Thoracic aorta (tissue), 2 donors: Measurements from ENCODE around the gene PNPLA6. TPM values are rescaled to one million over a fixed set of nuclear protein-coding genes. Genes with fewer than 3 reads are reported as not detected.

ENCODE experiments used
- ATAC-seq: fragments of 150-250 bp; one replicate; pipeline ENCODE4 v1.8.0; 2017; ENCODE audit warnings: low read depth; ENCODE audit not compliant: insufficient number of reproducible peaks, low FRiP score
- DNase-seq: peaks from one replicate; pipeline ENCODE4 v3.0.0-alpha.2; 2020; ENCODE audit warnings: low spot score
- H3K27ac ChIP-seq, 2 donors: fragments of 200-600 bp; sonication (generic); 1 replicate in 1 of 2; 2 replicates in 1 of 2; pipeline ENCODE4 v1.5.1; 2016; ENCODE audit warnings: mild to moderate bottlenecking in 2 of 2, moderate library complexity in 2 of 2
- H3K27me3 ChIP-seq: fragments of 200-600 bp; sonication (generic); replicated peaks from 2 replicates; pipeline ENCODE4 v1.6.0; 2016; ENCODE audit warnings: mild to moderate bottlenecking; ENCODE audit not compliant: insufficient read depth
- H3K36me3 ChIP-seq: fragments of 200-600 bp; sonication (generic); one replicate; pipeline ENCODE4 v1.5.1; 2016
- H3K4me1 ChIP-seq, 2 donors: fragments of 200-600 bp; sonication (generic); 1 replicate in 1 of 2; 2 replicates in 1 of 2; pipeline versions ENCODE4 v1.5.1 to v1.6.0; 2016; ENCODE audit warnings: low read depth in 2 of 2, mild to moderate bottlenecking in 1 of 2; ENCODE audit not compliant: control insufficient read depth in 1 of 2
- H3K4me3 ChIP-seq: fragments of 200-600 bp; sonication (generic); 2 replicates; pipeline ENCODE4 v1.5.1; 2016; ENCODE audit warnings: mild to moderate bottlenecking
- H3K9me3 ChIP-seq: fragments of 200-600 bp; sonication (generic); 2 replicates; pipeline ENCODE4 v1.5.1; 2016
- CTCF ChIP-seq: fragments of 200-600 bp; sonication (generic); IDR thresholded peaks from one replicate; pipeline ENCODE4 v1.5.1; 2019; ENCODE audit warnings: antibody characterized with exemption
- total RNA-seq, 2 donors: library from RNA; depleted of rRNA; stranded (reverse); fragments of >200 nt; gene quantifications; one replicate each; pipeline versions ENCODE4 v1.1.0 to v1.2.3, GENCODE V29; 2016

PNPLA6 gene
- total RNA-seq, 2 donors from 2014 or later: 128 to 143 TPM

DNA sequence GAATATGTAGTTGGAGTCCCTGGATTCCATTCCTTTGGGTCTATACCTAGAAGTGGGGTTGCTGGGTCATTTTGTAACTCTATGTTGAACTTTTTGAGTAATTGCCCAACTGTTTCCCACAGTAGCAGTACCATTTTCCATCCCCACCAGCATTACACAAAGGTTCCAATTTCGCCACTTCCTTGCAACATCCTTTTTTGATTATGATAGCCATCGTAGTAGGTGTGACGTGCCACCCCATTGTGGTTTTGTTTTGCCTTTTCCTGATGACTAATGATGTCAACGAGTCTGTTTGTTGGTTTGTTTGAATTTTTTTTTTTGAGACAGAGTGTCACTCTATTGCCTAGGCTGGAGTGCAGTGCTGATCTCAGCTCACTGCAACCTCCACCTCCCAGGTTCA lies 43.4 kb upstream of the PNPLA6 start:
- H3K27ac ChIP-seq: no peak overlapping the region
- peaks cover 0 to 25% of the 10 kb centered on the region in 2 donors for H3K4me1 ChIP-seq
- no peak for DNase-seq
- TF ChIP-seq CTCF: no peak
- no peaks in the 10 kb centered on the region for H3K36me3 ChIP-seq
- no peaks in the 10 kb centered on the region for H3K27me3 ChIP-seq
- no peak overlapping the region for H3K4me3 ChIP-seq
- no peak for ATAC-seq
- H3K9me3 ChIP-seq: no peaks in the 10 kb centered on the region

- TF ChIP-seq CTCF: no peak
- H3K36me3 ChIP-seq: no peaks in the 10 kb centered on the region
- no peak for ATAC-seq
- no peak overlapping the region for H3K27ac ChIP-seq
- no peak for DNase-seq
- no peaks in the 10 kb centered on the region for H3K27me3 ChIP-seq
- H3K4me3 ChIP-seq: no peak overlapping the region
- no peaks in the 10 kb centered on the region for H3K9me3 ChIP-seq
- H3K4me1 ChIP-seq: peaks cover 0 to 25% of the 10 kb centered on the region in 2 donors
These were observed 43.0 kb upstream of the PNPLA6 start for GRCh38 chr19:7492558-7492957.

GRCh38 chr19:7494416-7495098 lies 41.0 kb upstream of the PNPLA6 start:
- H3K4me3 ChIP-seq: no peak overlapping the region
- ATAC-seq: no peak
- H3K27me3 ChIP-seq: no peaks in the 10 kb centered on the region
- H3K4me1 ChIP-seq: peaks cover 0 to 14% of the 10 kb centered on the region in 2 donors
- peak overlapping the region; percentile 50 to 72 for H3K27ac ChIP-seq
- no peaks in the 10 kb centered on the region for H3K9me3 ChIP-seq
- no peak for DNase-seq
- peak; percentile 31 for TF ChIP-seq CTCF
- H3K36me3 ChIP-seq: no peaks in the 10 kb centered on the region

- no peaks in the 10 kb centered on the region for H3K36me3 ChIP-seq
These were observed 38.2 kb upstream of the PNPLA6 start for GRCh38 chr19:7497292-7497691.

More at GRCh38 chr19:7497292-7497691, 38.2 kb upstream of the PNPLA6 start:
- no peak for DNase-seq
- TF ChIP-seq CTCF: no peak
- no peaks in the 10 kb centered on the region for H3K27me3 ChIP-seq
- H3K4me1 ChIP-seq: peaks cover 7 to 18% of the 10 kb centered on the region in 2 donors
- H3K9me3 ChIP-seq: no peaks in the 10 kb centered on the region
- no peak overlapping the region for H3K4me3 ChIP-seq
- H3K27ac ChIP-seq: no peak overlapping the region
- no peak for ATAC-seq
